Measurements from ENCODE around the gene UBR2.

DNA sequence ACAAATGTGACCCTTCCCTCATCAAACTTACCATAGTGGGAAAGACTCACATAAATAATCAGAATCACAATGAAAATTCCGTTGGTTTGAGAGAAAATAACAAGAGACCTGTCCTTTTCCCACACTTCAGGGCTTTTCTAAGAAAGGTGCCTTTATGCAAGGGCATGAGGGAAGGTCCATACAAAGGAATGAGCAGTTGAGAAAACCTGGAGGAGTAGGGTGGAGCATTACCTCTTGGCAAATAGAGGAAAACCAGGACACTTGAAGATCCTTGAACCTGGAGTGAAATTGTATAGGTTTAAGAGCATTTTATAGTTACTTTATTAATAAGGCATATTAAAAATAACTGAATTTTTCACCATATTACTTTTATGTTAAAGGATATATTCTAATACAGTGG, 54.3 kb downstream of the UBR2 start:
- TF ChIP-seq NUFIP1 (IDR thresholded peaks at IDR 0.05; ENCODE audit: partially characterized antibody) (no peak), PKNOX1 (IDR thresholded peaks at IDR 0.05) (no peak), FOXK2 (conservative IDR thresholded peaks at IDR 0.05 in 1 of 2, IDR thresholded peaks at IDR 0.05 in 1 of 2; ENCODE audit: low read depth in 2 of 2) (no peak), NR2C2 (CRISPR knock-in tag; IDR thresholded peaks at IDR 0.05) (no peak), NR2C2 (tag; IDR thresholded peaks at IDR 0.05) (no peak), FOXA1 (IDR thresholded peaks at IDR 0.05; ENCODE audit: borderline replicate concordance) (no peak), DPF2 (IDR thresholded peaks at IDR 0.05) (no peak), ZFP30 (CRISPR knock-in tag; IDR thresholded peaks at IDR 0.05; ENCODE audit: borderline replicate concordance) (no peak), RBBP5 (IDR thresholded peaks at IDR 0.05; ENCODE audit: borderline replicate concordance, insufficient read depth, low read length, poor library complexity, severe bottlenecking) (no peak), POLR2A (conservative IDR thresholded peaks at IDR 0.05) (no peak), CHD1 (IDR thresholded peaks at IDR 0.05; ENCODE audit: low read length) (no peak)
- TF ChIP-seq, protein P1, sequence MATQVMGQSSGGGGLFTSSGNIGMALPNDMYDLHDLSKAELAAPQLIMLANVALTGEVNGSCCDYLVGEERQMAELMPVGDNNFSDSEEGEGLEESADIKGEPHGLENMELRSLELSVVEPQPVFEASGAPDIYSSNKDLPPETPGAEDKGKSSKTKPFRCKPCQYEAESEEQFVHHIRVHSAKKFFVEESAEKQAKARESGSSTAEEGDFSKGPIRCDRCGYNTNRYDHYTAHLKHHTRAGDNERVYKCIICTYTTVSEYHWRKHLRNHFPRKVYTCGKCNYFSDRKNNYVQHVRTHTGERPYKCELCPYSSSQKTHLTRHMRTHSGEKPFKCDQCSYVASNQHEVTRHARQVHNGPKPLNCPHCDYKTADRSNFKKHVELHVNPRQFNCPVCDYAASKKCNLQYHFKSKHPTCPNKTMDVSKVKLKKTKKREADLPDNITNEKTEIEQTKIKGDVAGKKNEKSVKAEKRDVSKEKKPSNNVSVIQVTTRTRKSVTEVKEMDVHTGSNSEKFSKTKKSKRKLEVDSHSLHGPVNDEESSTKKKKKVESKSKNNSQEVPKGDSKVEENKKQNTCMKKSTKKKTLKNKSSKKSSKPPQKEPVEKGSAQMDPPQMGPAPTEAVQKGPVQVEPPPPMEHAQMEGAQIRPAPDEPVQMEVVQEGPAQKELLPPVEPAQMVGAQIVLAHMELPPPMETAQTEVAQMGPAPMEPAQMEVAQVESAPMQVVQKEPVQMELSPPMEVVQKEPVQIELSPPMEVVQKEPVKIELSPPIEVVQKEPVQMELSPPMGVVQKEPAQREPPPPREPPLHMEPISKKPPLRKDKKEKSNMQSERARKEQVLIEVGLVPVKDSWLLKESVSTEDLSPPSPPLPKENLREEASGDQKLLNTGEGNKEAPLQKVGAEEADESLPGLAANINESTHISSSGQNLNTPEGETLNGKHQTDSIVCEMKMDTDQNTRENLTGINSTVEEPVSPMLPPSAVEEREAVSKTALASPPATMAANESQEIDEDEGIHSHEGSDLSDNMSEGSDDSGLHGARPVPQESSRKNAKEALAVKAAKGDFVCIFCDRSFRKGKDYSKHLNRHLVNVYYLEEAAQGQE (IDR thresholded peaks at IDR 0.05; ENCODE audit: borderline replicate concordance): no peak
- TF ChIP-seq, protein P1 (CRISPR knock-in tag; IDR thresholded peaks at IDR 0.05; ENCODE audit: low read depth): no peak
- TF ChIP-seq, protein P2, sequence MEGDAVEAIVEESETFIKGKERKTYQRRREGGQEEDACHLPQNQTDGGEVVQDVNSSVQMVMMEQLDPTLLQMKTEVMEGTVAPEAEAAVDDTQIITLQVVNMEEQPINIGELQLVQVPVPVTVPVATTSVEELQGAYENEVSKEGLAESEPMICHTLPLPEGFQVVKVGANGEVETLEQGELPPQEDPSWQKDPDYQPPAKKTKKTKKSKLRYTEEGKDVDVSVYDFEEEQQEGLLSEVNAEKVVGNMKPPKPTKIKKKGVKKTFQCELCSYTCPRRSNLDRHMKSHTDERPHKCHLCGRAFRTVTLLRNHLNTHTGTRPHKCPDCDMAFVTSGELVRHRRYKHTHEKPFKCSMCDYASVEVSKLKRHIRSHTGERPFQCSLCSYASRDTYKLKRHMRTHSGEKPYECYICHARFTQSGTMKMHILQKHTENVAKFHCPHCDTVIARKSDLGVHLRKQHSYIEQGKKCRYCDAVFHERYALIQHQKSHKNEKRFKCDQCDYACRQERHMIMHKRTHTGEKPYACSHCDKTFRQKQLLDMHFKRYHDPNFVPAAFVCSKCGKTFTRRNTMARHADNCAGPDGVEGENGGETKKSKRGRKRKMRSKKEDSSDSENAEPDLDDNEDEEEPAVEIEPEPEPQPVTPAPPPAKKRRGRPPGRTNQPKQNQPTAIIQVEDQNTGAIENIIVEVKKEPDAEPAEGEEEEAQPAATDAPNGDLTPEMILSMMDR (IDR thresholded peaks at IDR 0.05 in 2 of 3, conservative IDR thresholded peaks at IDR 0.05 in 1 of 3; ENCODE audit: insufficient read depth in 2 of 3, low read depth in 1 of 3, low read length in 3 of 3): no peak
